Activated CD8-positive, alpha-beta memory T cell treated with anti-CD3 and anti-CD28 coated beads, Interleukin-2, amount 50 U/mL, for 24 hours (primary cell): ENCODE results near the gene CELF5.
"Not testable (repeated sequence)": the region's sequence is repeated elsewhere in the genome, so short reads cannot be mapped to it uniquely, and the experiment has no call there.

Source experiments
- DNase-seq: peaks from one replicate; pipeline ENCODE4 v3.0.0-alpha.2; 2020; ENCODE audit errors: extremely low read depth

Gene CELF5

GRCh38 chr19:3274245-3274941 lies 49.9 kb downstream of the CELF5 start:
- DNase-seq: no peak

- no peak for DNase-seq
Observed at GRCh38 chr19:3274942-3275582, 50.6 kb downstream of the CELF5 start.

GRCh38 chr19:3275583-3276340 lies 51.3 kb downstream of the CELF5 start:
- DNase-seq: peak; percentile 75

- no peak for DNase-seq
Observed at GRCh38 chr19:3276341-3276799, 51.9 kb downstream of the CELF5 start.

GRCh38 chr19:3277649-3278048 lies 53.2 kb downstream of the CELF5 start:
- DNase-seq: no peak

- no peak for DNase-seq
Observed at GRCh38 chr19:3278294-3278693, 53.8 kb downstream of the CELF5 start.

GRCh38 chr19:3278749-3279148 lies 54.3 kb downstream of the CELF5 start:
- DNase-seq: no peak

GRCh38 chr19:3279306-3279705 lies 54.8 kb downstream of the CELF5 start:
- no peak for DNase-seq

- no peak for DNase-seq
Observed at GRCh38 chr19:3281026-3281425, 56.6 kb downstream of the CELF5 start.

- DNase-seq: no peak
Observed at GRCh38 chr19:3282155-3282554, 57.7 kb downstream of the CELF5 start.

- DNase-seq: no peak
Observed at GRCh38 chr19:3282564-3282963, 58.1 kb downstream of the CELF5 start.

GRCh38 chr19:3283246-3283751 lies 58.8 kb downstream of the CELF5 start:
- no peak for DNase-seq

- DNase-seq: no peak
Observed at GRCh38 chr19:3283886-3284657, 59.6 kb downstream of the CELF5 start.

- peak; percentile 51 for DNase-seq
Observed at GRCh38 chr19:3284759-3285646, 60.5 kb downstream of the CELF5 start.

- DNase-seq: no peak
Observed at GRCh38 chr19:3285647-3286176, 61.3 kb downstream of the CELF5 start.

- DNase-seq: no peak
Observed at GRCh38 chr19:3287814-3288213, 63.4 kb downstream of the CELF5 start.

- DNase-seq: not testable (repeated sequence)
Observed at GRCh38 chr19:3288437-3288836, 64.0 kb downstream of the CELF5 start.

GRCh38 chr19:3289971-3290569 lies 65.6 kb downstream of the CELF5 start:
- DNase-seq: no peak

- DNase-seq: not testable (repeated sequence)
Observed at GRCh38 chr19:3290858-3291257, 66.4 kb downstream of the CELF5 start.

GRCh38 chr19:3291644-3292043 lies 67.2 kb downstream of the CELF5 start:
- no peak for DNase-seq
